Activated CD4-positive, alpha-beta T cell treated with anti-CD3 and anti-CD28 coated beads, Interleukin-2, Interleukin-4, amounts not matched to agents 100 ng/mL and 50 ng/mL, durations not matched to agents 16 hours and 8 hours (primary cell): Measurements from ENCODE around the gene MRS2.
"Not testable (repeated sequence)": the region's sequence is repeated elsewhere in the genome, so short reads cannot be mapped to it uniquely, and the experiment has no call there.

Source experiments
- DNase-seq: peaks from one replicate; pipeline ENCODE4 v3.0.0-alpha.2; 2020; ENCODE audit warnings: low spot score

The MRS2 gene

DNA sequence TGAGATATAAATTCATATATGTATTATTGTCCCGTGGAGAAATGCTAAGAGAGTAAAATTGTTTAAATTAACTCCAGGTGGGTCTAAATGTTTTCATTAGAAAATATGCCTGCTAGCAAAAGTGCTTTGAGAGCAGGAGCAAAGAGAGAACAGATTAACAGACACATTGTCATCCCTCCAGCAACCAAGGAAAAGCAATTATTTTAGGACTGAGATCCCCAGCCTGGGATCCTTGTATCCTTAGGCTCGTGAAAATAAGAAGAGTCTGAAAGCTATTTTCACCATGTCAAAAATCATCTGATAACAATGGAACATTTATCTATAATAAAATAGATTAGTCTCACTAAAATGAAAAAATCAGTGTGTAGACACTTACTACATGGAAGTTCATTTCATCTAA lies 11.5 kb upstream of the MRS2 start:
- no peak for DNase-seq

DNA sequence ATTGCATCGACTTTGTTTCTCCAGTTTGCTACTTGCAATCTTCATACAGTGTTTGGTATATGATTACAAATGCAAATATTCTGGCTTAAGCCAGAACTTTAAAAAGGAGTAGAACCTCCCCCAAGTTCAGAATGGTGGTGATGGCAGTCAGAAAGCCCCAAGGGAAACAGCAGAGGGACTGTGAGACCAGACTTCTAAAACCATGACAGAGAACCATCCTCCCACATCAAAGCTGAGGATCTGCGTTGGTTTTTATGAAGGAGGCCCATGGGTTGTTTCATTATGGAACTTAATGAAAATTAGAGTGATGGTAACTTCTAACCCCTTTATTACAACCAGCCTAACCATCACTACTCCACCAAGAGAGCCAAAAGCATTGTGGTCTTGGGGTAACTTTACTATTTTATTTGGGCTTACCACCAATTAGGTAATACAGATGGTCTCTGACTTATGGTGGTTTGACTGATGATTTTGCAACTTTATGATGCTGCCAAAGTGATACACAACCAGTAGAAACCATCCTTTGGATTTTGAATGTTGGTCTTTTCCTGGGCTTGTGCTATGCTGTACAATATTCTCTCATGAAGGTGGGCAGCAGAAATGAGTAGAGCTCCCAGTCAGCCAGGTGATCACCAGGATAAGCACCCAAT lies 10.9 kb upstream of the MRS2 start:
- DNase-seq = peak; percentile 8

DNA sequence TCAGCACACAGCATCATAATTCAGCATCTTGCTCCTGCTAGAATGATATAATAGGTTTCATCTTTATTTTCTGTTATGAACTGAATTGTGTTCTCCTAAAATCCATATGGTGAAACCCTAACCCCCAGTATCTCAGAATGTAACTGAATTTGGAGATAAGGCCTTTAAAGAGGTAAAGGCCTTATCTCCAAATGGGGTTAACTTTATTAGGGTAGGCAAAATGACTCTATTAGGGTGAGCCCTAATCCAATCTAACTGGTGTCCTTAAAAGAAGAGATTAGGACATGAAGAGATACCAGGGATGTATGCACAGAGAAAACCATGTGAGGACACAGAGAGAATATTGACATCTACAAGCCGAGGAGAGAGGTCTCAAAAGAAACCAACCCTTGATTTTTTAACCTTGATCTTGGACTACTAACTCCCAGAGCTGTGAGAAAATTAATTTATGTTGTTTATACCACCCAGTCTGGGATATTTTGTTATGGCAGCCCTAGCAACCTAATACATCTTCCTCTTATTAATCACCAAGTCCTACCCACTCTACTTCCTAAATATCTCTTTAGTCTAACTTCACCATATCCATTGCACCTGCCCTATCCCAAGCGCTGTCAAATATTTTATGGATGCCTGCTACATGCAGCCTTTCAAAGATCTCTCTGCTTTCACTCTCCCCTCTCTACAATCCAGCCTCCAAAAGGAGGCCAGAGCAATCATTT lies 8.5 kb upstream of the MRS2 start:
- no peak for DNase-seq

DNA sequence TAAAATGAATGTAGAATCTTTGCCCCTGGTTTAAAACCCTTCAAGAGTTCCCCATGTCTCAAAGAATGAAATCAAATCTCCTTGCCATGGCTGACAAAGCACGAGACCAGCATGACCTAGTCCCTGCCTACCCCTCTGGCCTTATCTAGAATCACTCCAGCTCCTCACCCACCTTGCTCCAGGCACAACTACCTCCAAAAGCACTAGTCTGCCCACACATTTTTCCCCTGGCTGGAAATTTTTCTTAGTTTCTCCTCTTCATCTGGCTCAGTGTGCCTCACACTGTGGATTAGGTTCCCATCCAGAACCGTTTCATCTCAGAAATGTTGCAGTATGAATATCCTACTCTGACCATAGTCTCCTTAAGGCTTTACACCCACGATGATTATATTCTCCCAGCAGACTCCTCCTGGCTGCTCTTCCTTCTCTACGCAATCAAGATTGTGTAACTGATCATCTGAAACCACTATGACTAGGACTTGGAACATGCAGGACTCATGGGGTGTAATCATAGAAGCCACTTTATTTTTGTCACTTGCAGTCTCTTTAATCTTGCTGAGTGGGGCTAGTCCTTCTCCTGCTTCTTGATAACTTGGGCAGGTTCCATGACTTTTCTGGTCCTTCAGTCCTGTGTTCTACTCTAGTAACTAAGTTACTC lies 7.8 kb upstream of the MRS2 start:
- no peak for DNase-seq

DNA sequence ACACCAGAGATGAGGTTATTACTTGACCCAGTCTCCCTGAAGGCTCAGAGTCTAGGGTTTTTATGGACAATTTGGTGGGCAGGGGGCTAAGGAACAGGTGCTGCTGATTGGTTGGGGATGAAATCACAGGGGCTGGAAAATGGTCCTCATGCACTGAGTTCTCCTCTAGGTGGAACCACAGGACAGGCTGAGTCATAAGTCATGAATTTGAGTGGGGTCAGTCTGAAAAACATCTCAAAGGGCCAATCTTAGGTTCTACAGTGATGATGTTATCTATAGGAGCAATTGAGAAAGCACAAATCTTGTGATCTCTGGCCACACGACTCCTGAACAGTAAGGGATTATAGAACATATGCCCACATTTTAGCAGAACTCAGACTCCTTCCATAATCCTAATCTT lies 5.9 kb upstream of the MRS2 start:
- no peak for DNase-seq

DNA sequence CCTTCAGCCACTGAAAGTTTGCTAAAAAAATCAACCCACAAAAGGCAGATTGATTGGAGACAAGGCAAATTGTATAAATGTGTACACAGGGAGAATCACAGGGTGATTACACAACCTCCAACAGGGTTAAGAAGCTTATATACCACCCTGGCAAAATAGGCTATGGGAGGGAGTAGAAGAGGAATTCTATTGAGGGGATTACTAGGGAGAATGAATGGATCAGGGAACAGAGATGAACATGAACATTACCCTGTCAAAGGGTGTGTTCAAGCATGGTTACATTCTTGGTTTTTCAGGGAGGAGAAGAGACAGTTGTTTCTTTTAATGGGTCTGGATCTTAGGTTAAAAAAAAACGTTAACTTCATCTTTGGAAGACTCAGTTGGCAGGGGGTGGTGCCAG lies 5.1 kb upstream of the MRS2 start:
- no peak for DNase-seq

DNA sequence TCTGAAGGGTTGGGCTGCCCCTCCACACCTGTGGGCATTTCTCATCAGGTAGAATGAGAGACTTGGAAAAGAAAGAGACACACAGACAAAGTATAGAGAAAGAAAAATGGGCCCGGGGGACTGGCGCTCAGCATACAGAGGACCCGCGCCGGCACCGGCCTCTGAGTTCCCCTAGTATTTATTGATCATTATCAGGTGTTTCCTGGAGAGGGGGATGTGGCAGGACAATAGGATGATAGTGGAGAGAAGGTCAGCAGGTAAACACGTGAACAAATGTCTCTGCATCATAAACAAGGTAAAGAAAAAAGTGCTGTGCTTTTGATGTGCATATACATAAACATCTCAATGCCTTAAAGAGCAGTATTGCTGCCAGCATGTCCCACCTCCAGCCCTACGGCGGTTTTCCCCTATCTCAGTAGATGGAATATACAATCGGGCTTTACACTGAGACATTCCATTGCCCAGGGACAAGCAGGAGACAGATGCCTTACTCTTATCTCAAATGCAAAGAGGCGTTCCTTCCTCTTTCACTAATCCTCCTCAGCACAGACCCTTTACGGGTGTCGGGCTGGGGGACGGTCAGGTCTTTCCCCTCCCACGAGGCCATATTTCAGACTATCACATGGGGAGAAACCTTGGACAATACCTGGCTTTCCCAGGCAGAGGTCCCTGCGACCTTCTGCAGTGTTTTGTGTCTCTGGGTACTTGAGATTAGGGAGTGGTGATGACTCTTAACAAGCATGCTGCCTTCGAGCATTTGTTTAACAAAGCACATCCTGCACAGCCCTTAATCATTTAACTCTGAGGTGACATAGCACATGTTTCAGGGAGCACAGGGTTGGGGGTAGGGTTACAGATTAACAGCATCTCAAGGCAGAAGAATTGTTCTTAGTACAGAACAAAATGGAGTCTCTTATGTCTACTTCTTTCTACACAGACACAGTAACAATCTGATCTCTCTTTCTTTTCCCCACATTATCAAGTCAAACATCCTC lies 2.4 kb upstream of the MRS2 start:
- DNase-seq = not testable (repeated sequence)

DNA sequence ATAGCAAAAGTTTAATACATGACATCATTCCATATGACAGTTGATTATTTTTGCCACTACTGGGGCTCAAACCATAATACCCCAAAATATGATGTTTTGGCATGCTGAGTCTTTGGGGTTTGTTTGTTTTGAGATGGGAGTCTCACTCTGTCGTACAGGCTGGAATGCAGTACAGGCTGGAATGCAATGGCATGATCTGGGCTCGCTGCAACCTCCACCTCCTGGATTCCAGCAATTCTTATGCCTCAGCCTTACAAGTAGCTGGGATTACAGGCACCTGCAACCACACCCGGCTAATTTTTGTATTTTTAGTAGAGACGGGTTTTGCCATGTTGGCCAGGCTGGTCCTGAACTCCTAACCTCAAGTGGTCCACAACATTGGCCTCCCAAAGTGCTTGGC lies 1.3 kb upstream of the MRS2 start:
- DNase-seq = no peak

DNA sequence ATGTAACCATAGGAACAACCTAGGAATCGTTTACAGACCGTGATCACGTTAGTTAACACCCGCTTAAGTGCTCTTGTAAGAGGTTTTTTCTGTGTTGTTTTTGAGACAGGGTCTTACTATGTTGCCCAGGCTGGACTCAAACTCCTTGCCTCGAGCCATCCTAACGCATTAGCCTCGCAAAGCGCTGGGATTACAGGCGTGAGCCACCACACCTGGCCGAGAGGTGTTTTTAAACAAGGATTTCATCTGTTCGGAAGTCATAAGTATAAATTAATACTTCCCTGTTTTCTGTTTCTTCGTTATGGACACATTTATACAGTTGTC lies 727 bp downstream of the MRS2 start:
- no peak for DNase-seq

DNA sequence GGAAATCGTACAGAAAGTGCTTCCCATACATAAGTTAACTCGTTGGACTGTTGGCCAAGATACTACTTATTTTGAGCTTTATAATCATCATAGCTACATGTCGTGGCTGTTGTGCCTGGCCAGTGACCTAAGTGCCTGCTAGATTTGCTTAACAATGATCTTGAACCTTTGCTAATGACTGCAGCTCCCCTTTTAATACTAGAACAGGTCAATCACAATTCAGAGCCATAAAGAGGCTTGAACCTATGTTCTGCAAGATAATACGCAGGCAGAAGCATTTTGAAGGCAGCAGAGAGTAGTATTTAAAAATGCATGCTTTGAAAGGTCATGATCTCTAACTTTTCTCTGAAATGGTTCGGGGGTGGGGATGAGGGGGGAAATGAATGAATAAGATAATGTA lies 2.5 kb downstream of the MRS2 start:
- no peak for DNase-seq

DNA sequence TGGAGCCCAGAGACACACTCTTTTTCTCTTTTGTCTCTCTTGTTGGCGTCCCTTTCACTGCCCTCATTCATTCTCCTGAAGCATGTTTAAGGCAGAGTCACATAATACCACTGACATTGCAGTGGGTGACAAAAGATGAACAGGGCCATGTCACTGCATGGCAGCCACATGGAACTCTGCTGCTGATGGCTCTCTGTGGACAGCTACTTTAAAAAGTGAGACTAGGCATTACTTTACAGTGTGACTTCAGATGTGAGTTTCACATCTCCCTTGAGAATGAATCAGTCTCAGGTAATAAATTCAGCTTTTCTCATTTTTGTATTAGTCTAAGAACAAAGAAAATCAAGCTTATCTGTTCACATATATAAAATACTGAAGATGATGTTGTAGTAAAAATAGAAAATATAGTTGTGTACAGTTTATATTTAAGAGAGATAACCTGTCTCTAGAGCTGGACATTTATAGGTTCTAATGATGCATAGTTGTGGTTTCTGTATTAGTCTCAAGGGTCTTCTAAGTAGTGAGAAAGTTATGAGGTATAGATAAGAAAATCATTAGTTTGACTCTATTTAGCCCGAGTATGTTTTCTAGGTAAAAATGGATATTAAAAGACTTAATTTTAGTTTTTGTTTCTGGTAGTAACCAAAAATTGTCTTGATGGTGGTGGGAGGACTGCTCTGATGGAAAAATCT lies 6.1 kb downstream of the MRS2 start:
- no peak for DNase-seq

DNA sequence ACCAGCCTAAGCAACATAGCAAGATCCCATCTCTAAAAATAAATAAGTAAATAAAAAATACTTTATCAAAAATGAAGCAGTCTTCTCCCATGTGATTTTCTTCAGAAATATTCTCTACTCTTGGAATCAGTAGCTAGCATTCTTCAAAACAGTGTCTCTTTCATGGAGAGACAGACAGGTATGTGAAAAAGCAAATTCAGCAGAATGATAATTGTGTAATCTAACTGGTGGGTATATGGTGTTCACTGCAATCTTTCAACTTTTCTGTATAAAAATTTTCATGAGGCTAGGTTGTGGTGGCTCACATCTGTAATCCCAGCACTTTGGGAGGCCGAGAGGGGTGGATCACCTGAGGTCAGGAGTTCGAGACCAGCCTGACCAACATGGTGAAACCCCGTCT lies 7.9 kb downstream of the MRS2 start:
- DNase-seq = no peak

DNA sequence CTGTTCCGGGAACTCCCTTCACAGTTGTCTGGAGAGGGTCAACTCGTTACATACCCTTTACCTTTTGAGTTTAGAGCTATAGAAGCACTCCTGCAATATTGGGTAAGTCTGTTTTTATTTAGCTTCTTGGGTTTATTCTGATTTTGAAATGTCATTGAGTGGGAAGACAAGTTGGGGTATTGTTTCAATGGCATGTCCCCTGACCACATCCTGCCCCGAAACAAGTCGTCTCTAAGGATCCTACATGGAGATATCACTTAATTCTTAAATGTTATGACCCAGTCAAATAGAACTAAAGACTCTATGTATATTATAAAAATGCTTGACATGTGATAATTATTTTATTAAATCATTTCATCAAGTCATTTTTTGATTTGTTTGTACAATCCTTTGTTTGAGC lies 9.6 kb downstream of the MRS2 start:
- no peak for DNase-seq

DNA sequence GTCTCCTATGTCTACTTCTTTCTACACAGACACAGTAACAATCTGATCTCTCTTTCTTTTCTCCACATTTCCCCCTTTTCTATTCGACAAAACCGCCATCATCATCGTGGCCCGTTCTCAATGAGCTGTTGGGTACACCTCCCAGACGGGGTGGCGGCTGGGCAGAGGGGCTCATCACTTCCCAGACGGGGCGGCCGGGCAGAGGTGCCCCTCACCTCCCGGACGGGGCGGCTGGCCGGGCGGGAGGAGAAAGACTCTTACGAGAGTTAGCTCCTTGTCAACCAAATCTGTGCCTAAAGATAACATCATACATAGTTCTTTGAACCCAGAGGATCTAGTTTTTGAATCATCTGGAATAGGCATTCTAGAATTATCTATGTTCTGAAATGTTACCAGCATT lies 11.8 kb downstream of the MRS2 start:
- not testable (repeated sequence) for DNase-seq

DNA sequence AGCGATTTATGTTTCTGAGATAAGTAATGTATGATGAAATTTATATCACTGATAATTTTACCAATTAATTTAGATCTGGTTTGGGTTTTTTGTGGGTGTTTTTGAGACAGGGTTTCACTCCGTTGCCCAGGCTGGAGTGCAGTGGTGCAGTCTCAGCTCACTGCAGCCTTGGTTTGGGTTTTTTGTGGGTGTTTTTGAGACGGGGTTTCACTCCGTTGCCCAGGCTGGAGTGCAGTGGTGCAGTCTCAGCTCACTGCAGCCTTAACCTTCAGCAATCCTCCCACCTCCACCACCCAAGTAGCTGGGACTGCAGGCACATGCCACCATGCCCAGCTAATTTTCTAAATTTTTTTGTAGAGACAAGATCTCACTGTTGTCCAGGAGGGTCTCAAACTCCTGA lies 13.0 kb downstream of the MRS2 start:
- DNase-seq = no peak

DNA sequence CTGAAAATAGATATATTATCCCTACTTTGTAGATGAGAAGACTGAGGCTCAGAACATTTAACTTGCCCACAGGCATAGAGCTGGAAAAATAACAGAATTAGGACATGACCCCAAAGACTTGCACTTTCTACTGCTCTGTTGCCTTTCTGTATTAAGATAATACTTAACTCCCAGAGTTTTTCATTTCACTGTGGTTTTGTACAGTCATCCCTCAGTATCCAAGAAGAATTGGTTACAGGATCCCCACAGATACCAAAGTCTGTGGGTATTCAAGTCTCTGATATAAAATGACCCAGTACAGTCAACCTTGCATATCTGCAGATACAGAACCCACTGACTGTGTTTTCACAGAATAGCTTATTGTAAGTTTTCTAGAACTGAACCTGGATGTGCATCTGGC lies 16.8 kb downstream of the MRS2 start:
- DNase-seq = no peak

DNA sequence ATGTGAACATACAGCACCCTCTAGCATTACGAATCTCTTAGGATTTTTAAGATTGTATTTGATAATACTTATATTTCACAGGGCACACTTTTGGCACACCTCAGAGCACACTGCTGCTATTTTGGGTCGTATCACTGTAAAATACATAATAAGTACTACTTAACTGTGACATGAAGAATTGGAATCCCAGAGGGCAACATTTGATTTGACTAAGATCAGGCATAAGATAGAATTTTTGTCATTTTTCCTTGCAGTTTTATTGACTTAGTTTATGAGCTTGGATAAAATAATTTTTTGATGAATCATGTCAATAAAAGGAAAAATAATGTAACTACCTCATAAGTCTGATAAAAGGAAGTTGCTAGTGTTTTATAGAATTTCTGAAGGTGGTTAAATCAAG lies 22.4 kb downstream of the MRS2 start:
- no peak for DNase-seq

DNA sequence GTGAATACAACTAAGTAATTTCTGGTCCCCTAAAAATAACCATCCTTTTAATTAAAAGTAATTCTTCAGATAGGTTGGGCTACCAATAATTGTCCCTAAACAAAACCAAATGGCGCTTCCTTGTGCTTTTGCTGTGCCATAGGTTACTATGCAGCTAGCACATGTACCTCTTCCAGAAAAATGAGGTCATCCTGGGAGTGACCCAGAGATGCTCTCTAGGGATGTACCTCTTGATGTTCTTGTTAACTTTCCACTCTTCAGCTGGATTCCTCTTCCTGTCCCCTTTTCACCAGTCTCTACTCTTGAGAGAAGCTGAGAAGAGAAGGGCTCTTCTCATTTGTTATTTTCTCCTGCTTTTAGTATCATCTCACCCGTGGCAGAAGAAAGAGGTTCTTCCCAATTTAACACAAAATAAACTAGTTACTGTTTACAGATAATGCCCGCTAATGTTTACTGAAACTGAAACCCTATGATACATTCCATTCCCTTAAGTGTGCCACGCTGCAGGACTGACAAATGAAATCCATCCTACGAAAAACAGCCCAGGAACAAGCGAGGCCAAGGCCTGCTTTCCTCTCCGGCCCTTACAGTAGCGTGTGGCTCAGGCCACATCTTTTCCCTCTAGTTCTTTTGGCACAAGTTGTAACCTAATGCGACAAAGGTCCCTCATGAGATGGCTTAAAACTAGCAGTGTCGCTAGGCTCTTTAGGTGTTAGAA lies 24.2 kb downstream of the MRS2 start:
- no peak for DNase-seq

DNA sequence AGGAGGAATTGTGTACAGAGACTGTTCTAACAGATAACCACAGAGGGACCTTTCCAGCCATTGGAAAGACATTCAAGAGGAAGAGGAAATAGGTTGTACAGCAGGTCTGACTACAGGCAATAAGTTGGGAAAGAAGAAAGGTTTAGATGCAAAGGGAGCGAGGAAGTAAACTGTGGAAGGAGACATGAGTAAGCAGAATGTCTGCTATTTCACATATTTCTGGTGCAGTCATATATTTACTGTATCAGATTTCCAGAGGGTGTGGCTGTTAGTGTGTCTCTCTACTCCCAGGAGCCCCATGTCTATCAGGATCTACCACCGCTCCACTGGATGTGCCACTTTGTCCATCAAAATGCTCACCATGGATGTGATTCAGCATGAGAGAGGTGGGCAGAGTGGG lies 25.9 kb downstream of the MRS2 start:
- DNase-seq = no peak

DNA sequence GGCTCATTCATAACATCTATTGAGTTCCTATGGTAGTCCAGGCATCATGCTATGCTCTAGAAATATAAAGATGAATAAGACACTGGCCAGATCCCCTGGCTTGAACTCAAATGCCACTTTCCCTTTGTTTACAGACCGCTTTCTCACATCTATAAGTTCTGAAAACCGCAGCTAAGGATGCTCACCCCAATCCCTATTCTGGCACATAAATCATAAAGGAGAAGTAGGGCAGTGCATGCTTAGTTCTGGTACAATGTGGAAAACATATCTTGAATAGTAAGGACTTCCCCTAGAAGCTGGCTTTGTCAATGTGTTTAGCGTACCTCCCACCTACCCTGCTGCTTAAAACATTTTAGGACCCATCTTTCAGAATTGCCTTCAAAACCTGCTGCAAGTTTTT lies 26.4 kb downstream of the MRS2 start:
- no peak for DNase-seq

DNA sequence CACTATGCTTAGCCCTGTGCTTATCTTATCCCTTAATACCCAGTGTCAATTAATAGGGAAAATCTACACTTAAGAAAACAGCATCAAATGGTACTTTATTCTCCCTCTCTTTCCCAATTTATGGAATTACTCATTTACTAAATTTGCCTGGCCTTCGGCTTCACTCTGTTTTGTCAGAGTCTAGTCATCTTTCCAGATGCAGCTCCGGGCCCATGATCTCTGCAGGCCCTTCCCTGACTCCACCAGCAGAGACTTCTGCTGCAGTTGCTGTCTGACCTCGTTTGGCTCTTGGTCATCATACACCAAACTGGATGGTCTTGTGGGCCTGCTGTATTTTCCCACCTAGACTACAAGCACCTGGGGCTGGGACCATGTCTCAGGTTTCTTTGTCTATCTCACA lies 27.4 kb downstream of the MRS2 start:
- no peak for DNase-seq
